HG03039 (cell line): Measurements from ENCODE around the gene KIF25.

Experiments used
- ATAC-seq: cut with Tn5 transposase; IDR thresholded peaks from one replicate; pipeline ENCODE4 v1.9.1; 2021; ENCODE audit warnings: mild to moderate bottlenecking, moderate library complexity; ENCODE audit not compliant: unreplicated experiment

The KIF25 gene

GRCh38 chr6:168015482-168016175 is 18.2 kb downstream of the KIF25 start:
- no peak for ATAC-seq

GRCh38 chr6:168016176-168016620 is 18.7 kb downstream of the KIF25 start:
- no peak for ATAC-seq

- no peak for ATAC-seq
These were observed 19.5 kb downstream of the KIF25 start for GRCh38 chr6:168016721-168017525.

- no peak for ATAC-seq
These were observed 20.2 kb downstream of the KIF25 start for GRCh38 chr6:168017629-168018028.

GRCh38 chr6:168018664-168019063 is 21.2 kb downstream of the KIF25 start:
- ATAC-seq = no peak

DNA sequence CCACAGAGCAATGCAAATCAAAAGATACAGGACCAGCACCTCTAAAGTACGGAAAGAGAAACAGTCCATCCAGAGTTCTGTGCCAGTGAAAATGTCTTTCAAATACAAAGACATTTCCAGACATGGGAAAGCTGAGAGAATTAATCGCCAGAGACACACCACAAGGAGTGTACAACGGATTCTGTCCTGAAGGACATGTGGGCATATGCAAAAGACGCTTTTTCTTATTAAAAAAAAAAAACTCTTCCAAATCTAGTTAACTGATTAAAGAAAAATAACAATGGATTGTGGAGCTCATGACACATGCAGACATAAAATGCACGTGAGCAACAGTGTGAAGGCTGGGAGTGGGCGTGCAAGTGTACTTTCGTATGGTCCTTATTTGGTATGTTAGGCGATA is 22.8 kb downstream of the KIF25 start:
- ATAC-seq = no peak

- no peak for ATAC-seq
These were observed 24.1 kb downstream of the KIF25 start for GRCh38 chr6:168021581-168021980.

DNA sequence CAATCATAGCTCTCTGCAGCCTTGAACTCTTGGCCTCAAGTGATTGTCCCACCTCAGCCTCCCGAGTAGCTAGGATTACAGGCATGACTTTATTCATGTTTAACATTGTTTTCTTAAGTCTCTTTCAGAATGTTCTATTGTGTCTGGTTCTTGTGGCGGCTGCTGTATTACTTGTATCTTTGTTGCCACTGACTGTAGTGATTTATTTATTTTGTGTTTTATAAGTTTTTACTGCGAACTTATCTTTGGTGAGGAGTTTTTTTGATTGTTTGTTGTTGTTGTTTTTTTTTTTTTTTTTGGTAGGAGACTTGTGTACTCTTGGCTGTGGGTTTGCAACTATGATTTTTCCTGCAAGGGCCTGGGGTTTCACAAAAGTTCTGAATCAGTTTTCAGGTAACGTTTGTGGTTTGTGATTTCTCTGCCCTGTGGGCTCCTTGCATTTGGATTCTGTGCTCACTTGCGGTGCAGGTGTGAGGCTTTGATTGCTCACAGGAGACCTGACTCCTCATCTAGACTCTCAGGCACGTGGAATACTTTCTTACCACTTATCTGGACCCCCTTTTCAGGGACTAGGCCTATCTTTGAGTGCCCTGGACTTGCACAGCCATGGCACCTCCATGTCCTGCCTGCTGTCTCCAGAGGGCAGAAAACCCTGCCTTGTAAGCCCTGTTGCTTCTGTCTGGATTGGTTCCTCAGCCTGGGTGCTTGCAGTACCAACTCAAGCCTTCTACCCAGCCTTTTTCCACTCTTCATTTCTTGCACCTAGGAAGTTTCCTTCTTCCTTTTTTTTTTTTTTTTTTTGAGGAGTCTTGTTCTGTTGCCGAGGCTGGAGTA is 25.2 kb downstream of the KIF25 start:
- ATAC-seq = no peak

DNA sequence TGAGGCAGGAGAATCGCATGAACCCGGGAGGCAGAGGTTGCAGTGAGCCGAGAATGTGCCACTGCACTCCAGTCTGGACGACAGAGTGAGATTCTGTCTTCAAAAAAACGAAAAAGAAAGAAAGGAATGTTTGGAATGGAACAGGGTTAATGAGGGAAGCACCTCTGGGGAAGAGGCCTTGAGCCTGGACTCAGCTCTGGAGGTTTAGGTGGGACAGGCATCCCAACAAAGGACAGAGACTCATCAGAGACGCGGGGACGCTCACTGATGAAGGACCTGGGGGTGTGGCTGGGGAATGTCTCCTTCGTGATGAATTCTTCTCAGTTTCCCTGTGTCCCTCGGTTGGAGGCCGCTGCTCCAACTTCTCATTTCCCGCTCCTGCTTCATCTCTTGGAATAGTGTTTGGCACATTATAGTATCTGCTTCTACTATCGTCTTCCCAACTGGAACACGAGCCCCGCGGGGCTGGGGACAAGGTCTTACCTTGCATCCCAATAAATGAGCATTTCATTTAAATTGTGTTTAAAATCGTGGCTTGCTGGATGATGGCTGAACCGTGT is 27.6 kb downstream of the KIF25 start:
- ATAC-seq = no peak

- ATAC-seq = no peak
These were observed 28.6 kb downstream of the KIF25 start for GRCh38 chr6:168025831-168026710.

GRCh38 chr6:168026925-168027324 is 29.5 kb downstream of the KIF25 start:
- no peak for ATAC-seq

- no peak for ATAC-seq
These were observed 30.1 kb downstream of the KIF25 start for GRCh38 chr6:168027521-168027920.

DNA sequence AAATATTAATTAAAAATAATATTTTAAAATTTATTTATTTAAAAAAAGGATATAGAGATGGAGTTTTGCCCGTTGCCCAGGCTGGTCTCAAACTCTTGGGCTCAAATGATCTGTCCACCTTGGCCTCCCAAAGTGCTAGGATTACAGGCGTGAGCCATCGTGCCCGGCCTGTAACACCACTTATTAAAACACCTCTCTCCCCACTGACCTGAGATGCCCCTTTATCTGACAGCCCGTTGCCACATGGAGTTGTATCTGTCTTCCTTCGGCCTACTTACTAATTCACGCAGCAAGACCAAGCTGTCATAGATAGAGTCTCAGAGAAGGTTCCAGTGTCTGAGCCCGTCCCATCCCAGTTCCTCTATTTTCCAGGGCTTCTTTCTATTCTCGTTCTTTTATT is 30.7 kb downstream of the KIF25 start:
- no peak for ATAC-seq

DNA sequence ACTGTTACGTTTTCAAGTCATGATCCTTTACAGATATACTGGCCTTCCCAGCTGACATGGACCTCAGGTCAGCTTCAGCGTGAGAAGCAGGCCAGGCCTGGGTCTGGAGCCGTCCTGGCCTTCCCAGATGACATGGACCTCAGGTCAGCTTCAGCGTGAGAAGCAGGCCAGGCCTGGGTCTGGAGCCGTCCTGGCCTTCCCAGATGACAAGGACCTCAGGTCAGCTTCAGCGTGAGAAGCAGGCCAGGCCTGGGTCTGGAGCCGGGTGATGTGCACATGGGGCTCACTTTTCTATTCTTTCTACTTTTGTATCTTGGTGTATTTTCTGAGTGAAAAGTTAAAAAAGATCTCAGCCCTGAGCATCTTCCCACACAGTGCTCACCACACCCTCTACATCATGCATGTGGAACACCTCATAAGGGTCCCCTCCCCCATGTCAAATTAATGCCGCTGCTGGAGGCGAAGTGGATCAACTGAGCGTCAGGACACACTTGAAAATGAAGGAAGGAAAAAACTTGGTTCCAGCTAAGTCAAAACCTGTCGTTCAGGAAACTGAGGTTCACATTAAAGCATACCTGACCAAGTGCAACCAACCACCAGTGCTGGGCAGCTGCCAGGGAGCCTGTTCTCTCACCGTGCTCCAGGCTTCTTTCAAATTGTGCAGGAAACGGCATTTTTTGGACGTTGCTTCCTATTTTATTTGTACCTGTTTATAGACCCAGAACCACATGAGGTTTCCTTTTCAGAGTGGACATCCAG is 32.2 kb downstream of the KIF25 start:
- ATAC-seq = no peak

- ATAC-seq = no peak
These were observed 32.8 kb downstream of the KIF25 start for GRCh38 chr6:168030218-168030746.

DNA sequence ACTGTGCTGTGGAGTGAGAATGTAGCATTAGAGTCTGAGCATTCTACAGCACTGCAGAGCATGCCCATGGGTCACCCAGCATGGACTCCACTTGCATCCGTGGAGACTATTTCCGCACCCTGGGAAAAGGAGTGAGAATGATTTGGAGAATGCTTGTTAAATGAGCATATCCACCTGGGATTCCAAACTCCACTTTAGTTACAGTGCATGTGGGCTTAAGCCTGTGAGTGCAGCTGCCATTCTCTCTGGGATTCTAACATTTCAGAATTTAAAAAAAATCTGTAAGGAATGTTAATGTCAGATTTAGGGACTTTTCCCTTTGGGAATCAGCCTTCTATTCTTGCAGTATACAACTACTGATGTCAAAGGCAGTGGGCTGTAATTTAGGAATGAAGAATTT is 33.4 kb downstream of the KIF25 start:
- no peak for ATAC-seq

- no peak for ATAC-seq
These were observed 34.0 kb downstream of the KIF25 start for GRCh38 chr6:168031411-168031971.

GRCh38 chr6:168032005-168032760 is 34.7 kb downstream of the KIF25 start:
- no peak for ATAC-seq
